Measurements from ENCODE around the gene MAP1LC3B. TPM values are rescaled to one million over a fixed set of nuclear protein-coding genes. Genes with fewer than 3 reads are reported as not detected.
"Not testable (repeated sequence)": the region's sequence is repeated elsewhere in the genome, so short reads cannot be mapped to it uniquely, and the experiment has no call there.

Gene MAP1LC3B
- total and polyA plus RNA-seq, 5 donors from 2014 or later = 83.2 to 158 (median 134) TPM

DNA sequence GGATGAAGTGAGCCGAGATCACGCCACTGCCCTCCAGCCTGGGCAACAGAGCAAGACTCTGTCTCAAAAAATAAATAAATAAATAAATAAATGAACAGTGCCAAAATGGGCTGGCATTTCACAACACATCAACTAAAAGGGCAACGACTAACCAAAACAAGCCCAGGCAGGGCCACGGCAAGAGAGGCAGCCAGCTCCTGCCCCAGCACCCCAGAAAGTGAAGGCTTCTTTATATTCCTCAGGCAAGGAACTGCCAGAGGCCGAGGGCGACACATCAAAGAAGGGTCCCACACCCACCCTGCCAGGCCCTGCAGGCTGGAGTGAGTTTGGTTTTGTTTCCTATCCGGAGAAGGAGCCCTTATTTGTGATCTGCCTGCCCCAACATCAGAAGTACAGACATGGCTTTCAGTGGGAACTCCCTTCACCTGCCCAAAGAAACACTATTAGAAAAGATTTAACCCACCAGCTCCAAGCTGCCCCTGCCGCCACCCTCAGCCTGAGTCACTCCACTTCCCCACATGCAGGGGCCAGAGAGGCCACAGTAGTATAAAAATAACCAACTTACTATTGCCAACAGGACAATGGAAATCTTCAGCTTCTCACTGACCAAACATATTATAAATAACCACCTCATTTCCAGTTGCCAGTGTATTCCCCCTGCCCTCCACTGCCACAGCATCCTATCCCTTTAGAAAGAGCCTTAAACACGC lies 16.6 kb upstream of the MAP1LC3B start:
- no peaks in the 10 kb centered on the region for H3K9me3 Mint-ChIP-seq
- Histone ChIP-seq H3K4me1 (ENCODE audit: control insufficient read depth, insufficient read depth, low read length, poor library complexity, severe bottlenecking) (peaks cover 3% of the 10 kb centered on the region), H3K27ac (ENCODE audit: insufficient read depth, low read length, poor library complexity, severe bottlenecking) (no peak overlapping the region), H3K27me3 (ENCODE audit: control insufficient read depth, insufficient read depth, low read length) (no peaks in the 10 kb centered on the region), H3K36me3 (ENCODE audit: control insufficient read depth, insufficient read depth, low read length) (peaks cover 2% of the 10 kb centered on the region), H3K9me3 (ENCODE audit: control insufficient read depth in 2 of 2, low read length in 2 of 2) (no peaks in the 10 kb centered on the region), H3K4me3 (ENCODE audit: low read depth, low read length) (no peak overlapping the region)
- peaks cover 20% of the 10 kb centered on the region for H3K36me3 Mint-ChIP-seq
- H3K4me1 Mint-ChIP-seq = peaks cover under 1 to 59% (median 43%) of the 10 kb centered on the region in 4 donors
- H3K4me3 Mint-ChIP-seq = peak overlapping the region in 2 of 4 donors; percentile 21 to 76
- no peaks in the 10 kb centered on the region for H3K27me3 Mint-ChIP-seq
- ATAC-seq (ENCODE audit: low read depth in 2 of 2) = no peak
- H3K27ac Mint-ChIP-seq = peak overlapping the region; percentile 2 to 80 (median 76)
- no peak for DNase-seq

DNA sequence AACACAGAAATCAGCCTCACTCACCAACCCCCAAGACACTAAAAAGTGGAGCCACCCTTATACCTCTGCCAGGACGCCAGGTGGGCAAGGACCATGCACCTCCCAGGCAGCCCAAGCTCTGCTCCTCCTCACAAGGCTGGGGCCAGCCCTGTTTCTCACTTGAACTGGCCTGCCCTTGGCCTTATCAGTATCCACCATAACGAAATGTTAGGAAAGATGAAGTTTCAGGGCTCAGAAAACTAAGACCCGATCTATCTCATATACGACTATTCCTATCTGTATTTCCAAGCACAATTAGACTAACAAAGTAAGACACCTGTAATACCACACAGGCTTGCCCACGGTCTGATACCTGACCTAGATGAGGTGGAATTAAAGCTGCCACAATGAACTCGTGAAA lies 15.5 kb upstream of the MAP1LC3B start:
- no peak for ATAC-seq (ENCODE audit: low read depth in 2 of 2)
- Mint-ChIP-seq H3K27ac (peak overlapping the region in 2 of 3 donors; percentile 2 to 51), H3K36me3 (peaks cover 26% of the 10 kb centered on the region), H3K27me3 (no peaks in the 10 kb centered on the region), H3K4me1 (peaks cover 8 to 62% (median 47%) of the 10 kb centered on the region in 4 donors), H3K9me3 (no peaks in the 10 kb centered on the region), H3K4me3 (peak overlapping the region in 2 of 4 donors; percentile 24 to 65)
- H3K27ac ChIP-seq (ENCODE audit: insufficient read depth, low read length, poor library complexity, severe bottlenecking) = no peak overlapping the region
- no peaks in the 10 kb centered on the region for H3K9me3 ChIP-seq (ENCODE audit: control insufficient read depth in 2 of 2, low read length in 2 of 2)
- no peaks in the 10 kb centered on the region for H3K27me3 ChIP-seq (ENCODE audit: control insufficient read depth, insufficient read depth, low read length)
- peaks cover 2% of the 10 kb centered on the region for H3K36me3 ChIP-seq (ENCODE audit: control insufficient read depth, insufficient read depth, low read length)
- DNase-seq = no peak
- peaks cover 9% of the 10 kb centered on the region for H3K4me1 ChIP-seq (ENCODE audit: control insufficient read depth, insufficient read depth, low read length, poor library complexity, severe bottlenecking)
- H3K4me3 ChIP-seq (ENCODE audit: low read depth, low read length) = no peak overlapping the region

DNA sequence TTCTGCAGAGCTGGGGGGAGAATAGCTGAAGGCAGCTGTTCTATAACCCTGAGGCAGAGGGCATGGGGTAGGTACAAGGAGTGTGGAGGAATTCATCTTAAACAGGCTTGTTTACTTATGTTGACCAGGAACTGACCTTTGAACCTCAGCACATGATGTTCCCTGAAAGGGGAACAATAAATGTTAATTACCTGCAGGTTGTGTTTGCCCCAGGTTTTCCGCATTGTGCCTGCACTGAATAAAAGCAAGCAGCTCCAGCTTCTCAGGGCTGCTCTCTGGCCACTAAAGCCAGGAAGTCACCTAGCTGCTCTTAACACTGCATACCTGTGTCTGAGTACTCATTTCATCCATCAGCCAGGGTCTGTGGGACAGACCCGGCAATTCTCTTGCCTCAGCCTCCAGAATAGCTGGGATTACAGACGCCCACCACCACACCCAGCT lies 12.8 kb upstream of the MAP1LC3B start:
- not testable (repeated sequence) for H3K27ac Mint-ChIP-seq; H3K4me3 ChIP-seq (ENCODE audit: low read depth, low read length); H3K9me3 ChIP-seq (ENCODE audit: control insufficient read depth in 2 of 2, low read length in 2 of 2); H3K27me3 Mint-ChIP-seq; ATAC-seq (ENCODE audit: low read depth in 2 of 2); H3K36me3 ChIP-seq (ENCODE audit: control insufficient read depth, insufficient read depth, low read length); H3K27ac ChIP-seq (ENCODE audit: insufficient read depth, low read length, poor library complexity, severe bottlenecking); H3K9me3 Mint-ChIP-seq; DNase-seq; H3K27me3 ChIP-seq (ENCODE audit: control insufficient read depth, insufficient read depth, low read length)
- H3K36me3 Mint-ChIP-seq = peaks cover 22% of the 10 kb centered on the region
- peak overlapping the region in 2 of 4 donors; percentile 69 to 82 for H3K4me3 Mint-ChIP-seq
- peaks cover 25% of the 10 kb centered on the region for H3K4me1 ChIP-seq (ENCODE audit: control insufficient read depth, insufficient read depth, low read length, poor library complexity, severe bottlenecking)
- H3K4me1 Mint-ChIP-seq = peaks cover 14 to 66% (median 49%) of the 10 kb centered on the region in 4 donors

DNA sequence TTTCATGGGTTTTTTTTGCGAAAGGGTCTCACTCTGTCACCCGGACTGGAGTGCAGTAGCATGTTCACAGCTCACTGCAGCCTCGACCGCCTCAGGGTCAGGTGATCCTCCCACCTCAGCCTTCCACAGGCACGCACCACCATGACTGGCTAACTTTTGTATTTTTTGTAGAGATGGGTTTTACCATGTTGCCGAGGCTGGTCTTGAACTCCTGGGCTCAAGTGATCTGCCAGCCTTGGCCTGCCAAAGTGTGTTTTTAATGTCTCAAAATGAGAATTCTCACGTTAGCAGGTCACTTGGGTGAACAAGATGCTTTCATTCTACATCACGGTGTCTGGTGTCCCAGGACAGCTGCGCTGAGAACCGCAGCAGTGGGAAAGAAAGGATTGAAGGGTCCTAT lies 11.7 kb upstream of the MAP1LC3B start:
- ATAC-seq (ENCODE audit: low read depth in 2 of 2) (no peak), DNase-seq (no peak)
- H3K9me3 ChIP-seq (ENCODE audit: control insufficient read depth in 2 of 2, low read length in 2 of 2) = no peaks in the 10 kb centered on the region
- peaks cover 16 to 72% (median 51%) of the 10 kb centered on the region in 4 donors for H3K4me1 Mint-ChIP-seq
- peak overlapping the region in 2 of 3 donors; percentile 45 to 88 for H3K27ac Mint-ChIP-seq
- H3K4me3 Mint-ChIP-seq = peak overlapping the region; percentile 87 to 99 (median 94)
- H3K4me3 ChIP-seq (ENCODE audit: low read depth, low read length) = peak overlapping the region; percentile 73
- H3K27me3 Mint-ChIP-seq = peaks cover 5% of the 10 kb centered on the region
- H3K36me3 Mint-ChIP-seq = peaks cover 22% of the 10 kb centered on the region
- H3K36me3 ChIP-seq (ENCODE audit: control insufficient read depth, insufficient read depth, low read length) = peaks cover 2% of the 10 kb centered on the region
- no peak overlapping the region for H3K27ac ChIP-seq (ENCODE audit: insufficient read depth, low read length, poor library complexity, severe bottlenecking)
- H3K27me3 ChIP-seq (ENCODE audit: control insufficient read depth, insufficient read depth, low read length) = no peaks in the 10 kb centered on the region
- H3K4me1 ChIP-seq (ENCODE audit: control insufficient read depth, insufficient read depth, low read length, poor library complexity, severe bottlenecking) = peaks cover 32% of the 10 kb centered on the region
- peaks cover 0 to 3% (median 0%) of the 10 kb centered on the region in 7 donors for H3K9me3 Mint-ChIP-seq

DNA sequence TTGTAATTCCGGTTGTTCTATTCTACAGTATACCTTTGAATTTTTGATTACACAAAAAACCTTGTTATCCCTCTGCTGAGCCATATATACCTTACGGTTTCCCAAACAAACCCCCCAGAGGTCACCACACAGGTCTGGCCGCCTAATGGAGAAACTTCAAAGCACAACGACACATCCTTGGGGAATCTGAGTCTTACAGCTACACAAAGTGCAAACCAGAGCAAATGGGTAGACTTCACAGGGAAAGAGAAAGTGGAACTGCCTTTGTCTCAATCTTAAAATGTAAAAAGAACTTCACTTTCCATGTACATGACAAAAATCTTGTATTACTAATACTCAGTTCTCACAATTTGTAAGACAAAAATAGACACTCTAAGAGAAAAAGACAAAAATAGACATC lies 11.3 kb upstream of the MAP1LC3B start:
- Histone ChIP-seq H3K27ac (ENCODE audit: insufficient read depth, low read length, poor library complexity, severe bottlenecking) (no peak overlapping the region), H3K9me3 (ENCODE audit: control insufficient read depth in 2 of 2, low read length in 2 of 2) (no peaks in the 10 kb centered on the region), H3K4me3 (ENCODE audit: low read depth, low read length) (peak overlapping the region; percentile 73), H3K36me3 (ENCODE audit: control insufficient read depth, insufficient read depth, low read length) (peaks cover 2% of the 10 kb centered on the region), H3K4me1 (ENCODE audit: control insufficient read depth, insufficient read depth, low read length, poor library complexity, severe bottlenecking) (peaks cover 32% of the 10 kb centered on the region), H3K27me3 (ENCODE audit: control insufficient read depth, insufficient read depth, low read length) (no peaks in the 10 kb centered on the region)
- DNase-seq (peak in 1 of 3 donors; percentile 50), ATAC-seq (ENCODE audit: low read depth in 2 of 2) (no peak)
- peak overlapping the region; percentile 45 to 88 (median 72) for H3K27ac Mint-ChIP-seq
- peak overlapping the region; percentile 87 to 99 (median 94) for H3K4me3 Mint-ChIP-seq
- peaks cover 19% of the 10 kb centered on the region for H3K36me3 Mint-ChIP-seq
- peaks cover 19 to 72% (median 49%) of the 10 kb centered on the region in 4 donors for H3K4me1 Mint-ChIP-seq
- H3K9me3 Mint-ChIP-seq = peaks cover 0 to 3% (median 0%) of the 10 kb centered on the region in 7 donors
- H3K27me3 Mint-ChIP-seq = peaks cover 5% of the 10 kb centered on the region

DNA sequence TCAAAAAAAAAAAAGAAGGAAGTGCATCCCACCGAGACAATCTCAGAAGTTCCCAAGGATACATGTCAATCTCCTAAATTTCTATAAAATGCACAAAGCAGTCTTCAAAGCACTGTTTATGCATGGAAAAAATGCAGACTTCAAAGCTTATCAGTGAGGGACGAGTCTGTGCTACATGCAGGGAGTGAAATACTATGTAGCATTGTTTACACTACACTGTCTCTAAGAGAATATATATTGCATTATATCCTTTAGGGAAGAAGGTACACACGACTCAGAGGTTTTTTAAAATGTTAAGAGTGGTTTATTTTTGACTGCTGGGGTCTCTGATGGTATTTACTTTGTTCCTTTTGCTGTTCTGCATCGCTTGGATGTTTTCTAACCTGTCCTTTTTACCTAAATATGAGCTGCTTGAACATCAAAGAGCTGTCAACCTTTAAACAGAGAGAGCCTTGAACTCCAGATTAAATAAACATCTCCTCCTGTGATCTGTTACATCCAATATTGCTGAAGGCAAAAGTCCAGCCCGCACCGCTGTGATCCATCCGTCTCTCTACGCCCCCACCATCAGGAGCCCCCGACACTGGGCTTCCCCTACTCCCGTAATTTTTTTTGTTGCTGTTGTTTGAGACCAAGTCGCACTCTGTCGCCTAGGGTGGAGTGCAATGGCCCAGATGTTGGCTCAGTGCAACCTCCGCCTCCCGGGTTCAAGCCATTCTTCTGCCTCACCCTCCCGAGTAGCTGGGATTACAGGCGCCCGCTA lies 9.9 kb upstream of the MAP1LC3B start:
- Mint-ChIP-seq H3K27ac (peak overlapping the region; percentile 60 to 92 (median 82)), H3K4me1 (peaks cover 19 to 68% (median 46%) of the 10 kb centered on the region in 4 donors), H3K36me3 (peaks cover 13% of the 10 kb centered on the region), H3K4me3 (peak overlapping the region; percentile 87 to 99 (median 94)), H3K9me3 (peaks cover 0 to 3% (median 0%) of the 10 kb centered on the region in 7 donors), H3K27me3 (peaks cover 5% of the 10 kb centered on the region)
- H3K4me3 ChIP-seq (ENCODE audit: low read depth, low read length) = peak overlapping the region; percentile 73
- peaks cover 37% of the 10 kb centered on the region for H3K4me1 ChIP-seq (ENCODE audit: control insufficient read depth, insufficient read depth, low read length, poor library complexity, severe bottlenecking)
- no peak for ATAC-seq (ENCODE audit: low read depth in 2 of 2)
- H3K27me3 ChIP-seq (ENCODE audit: control insufficient read depth, insufficient read depth, low read length) = no peaks in the 10 kb centered on the region
- peak overlapping the region; percentile 85 for H3K27ac ChIP-seq (ENCODE audit: insufficient read depth, low read length, poor library complexity, severe bottlenecking)
- peaks cover 2% of the 10 kb centered on the region for H3K36me3 ChIP-seq (ENCODE audit: control insufficient read depth, insufficient read depth, low read length)
- DNase-seq = peak in 1 of 3 donors; percentile 24
- H3K9me3 ChIP-seq (ENCODE audit: control insufficient read depth in 2 of 2, low read length in 2 of 2) = no peaks in the 10 kb centered on the region

DNA sequence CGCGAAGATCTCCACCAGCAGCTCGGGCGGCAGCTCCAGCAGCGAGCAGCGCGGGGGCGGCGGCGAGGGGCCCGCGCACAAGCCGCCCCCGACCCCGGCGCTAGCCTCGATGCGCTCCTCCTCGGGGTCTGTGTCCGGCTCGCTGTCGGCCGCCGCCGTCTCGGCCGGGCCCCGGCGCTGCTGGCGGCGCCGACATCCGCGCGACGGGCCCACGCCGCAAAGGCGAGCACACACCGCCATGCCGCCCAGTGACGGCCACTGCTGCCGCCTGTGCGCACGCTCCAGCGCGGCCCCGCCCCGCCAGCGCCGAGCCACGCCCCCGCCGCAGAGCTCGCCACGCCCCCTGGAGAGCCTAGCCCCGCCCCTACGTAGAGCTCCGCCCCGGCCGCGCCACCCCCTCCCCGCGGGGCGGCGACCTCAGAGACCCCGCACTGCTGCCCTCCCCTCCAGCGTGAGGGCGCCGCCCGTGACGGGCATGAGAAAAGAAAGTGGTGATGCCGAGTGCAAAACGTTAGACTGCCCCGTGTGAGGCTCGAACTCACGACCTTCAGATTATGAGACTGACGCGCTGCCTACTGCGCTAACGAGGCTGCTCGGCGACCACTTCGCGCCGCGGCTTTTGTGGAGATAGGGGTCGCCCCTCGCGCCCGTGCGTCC lies 8.5 kb upstream of the MAP1LC3B start, which contains the start of gene FBXO31:
Gene FBXO31 (minus strand): TSS at position 272 of the 657 bp plus-strand sequence. CDS start 32 bp downstream, at position 240.
- Histone ChIP-seq H3K9me3 (ENCODE audit: control insufficient read depth in 2 of 2, low read length in 2 of 2) (no peaks in the 10 kb centered on the region), H3K4me3 (ENCODE audit: low read depth, low read length) (peak within 1 kb of the TSS; percentile 73), H3K36me3 (ENCODE audit: control insufficient read depth, insufficient read depth, low read length) (no peaks in the 10 kb centered on the region), H3K27ac (ENCODE audit: insufficient read depth, low read length, poor library complexity, severe bottlenecking) (peak within 1 kb of the TSS; percentile 85), H3K27me3 (ENCODE audit: control insufficient read depth, insufficient read depth, low read length) (no peaks in the 10 kb centered on the region), H3K4me1 (ENCODE audit: control insufficient read depth, insufficient read depth, low read length, poor library complexity, severe bottlenecking) (peaks cover 51% of the 10 kb centered on the region)
- Mint-ChIP-seq H3K4me1 (peaks cover 27 to 74% (median 54%) of the 10 kb centered on the region in 4 donors), H3K9me3 (peaks cover 0 to 3% (median 0%) of the 10 kb centered on the region in 7 donors), H3K27me3 (peaks cover 5% of the 10 kb centered on the region), H3K4me3 (peak within 1 kb of the TSS; percentile 92 to 99 (median 96)), H3K36me3 (peaks cover 12% of the 10 kb centered on the region), H3K27ac (peak within 1 kb of the TSS; percentile 97 to 99 (median 98))
- ATAC-seq (ENCODE audit: low read depth in 2 of 2) (peak; percentile 64 to 65), DNase-seq (peak; percentile 82 to 92 (median 84))
